ENCODE measurements around the gene METAP2. TPM values are rescaled to one million over a fixed set of nuclear protein-coding genes. Genes with fewer than 3 reads are reported as not detected.
A peak's percentile ranks its signal among the peaks of the same experiment; 100 is the strongest.

METAP2 gene
- total RNA-seq, 1 experiment from 2014 or later = 127 TPM

- intact Hi-C loops (cut with micrococcal nuclease) = no loop called here
- BruUV-seq (replicated peaks) = no TSS peak
- Histone ChIP-seq H3K9ac (ENCODE audit: low read length) (no peak overlapping the region), H3K4me3 (replicated peaks in 1 of 2; ENCODE audit: low read depth in 1 of 2, low read length in 2 of 2) (no peak overlapping the region), H3K27me3 (ENCODE audit: insufficient read depth, low read length) (no peaks in the 10 kb centered on the region), H3K36me3 (ENCODE audit: control insufficient read depth in 1 of 2, insufficient read depth in 2 of 2, low read length in 2 of 2) (no peaks in the 10 kb centered on the region), H3K4me1 (ENCODE audit: control insufficient read depth in 1 of 2, insufficient read depth in 2 of 2, low read length in 2 of 2) (no peaks in the 10 kb centered on the region), H2AFZ (ENCODE audit: low read depth, low read length, poor library complexity, severe bottlenecking) (peak overlapping the region; percentile 45), H3K27ac (ENCODE audit: low read depth, low read length) (no peak overlapping the region), H3K9me3 (ENCODE audit: control insufficient read depth in 1 of 2, insufficient read depth in 1 of 2, low read depth in 1 of 2, low read length in 2 of 2) (no peaks in the 10 kb centered on the region), H3K9me2 (ENCODE audit: insufficient read depth) (no peaks in the 10 kb centered on the region), H3K4me2 (ENCODE audit: low read length) (no peak overlapping the region), H3K79me2 (ENCODE audit: insufficient read depth, low read length) (no peaks in the 10 kb centered on the region), H4K20me1 (ENCODE audit: insufficient read depth) (no peaks in the 10 kb centered on the region)
- no peak for DNase-seq (ENCODE audit: low read depth, low spot score)
- ChIA-PET RAD21 (ENCODE audit: low non-redundant PET in 1 of 2, low total read pairs in 2 of 2, uncharacterized antibody in 2 of 2, unreplicated experiment in 2 of 2) (no interaction called here), CTCF (interaction anchor here (1.5 kb wide), 1 partner anchor 20 kb away, joined by 11 read pairs; no protein-coding TSS in a partner anchor), POLR2A (no interaction called here)
- TF ChIP-seq JUND (IDR thresholded peaks at IDR 0.05) = no peak
- no peak for TF ChIP-seq YY1 (IDR thresholded peaks at IDR 0.05; ENCODE audit: extremely low read depth, insufficient replicate concordance, low read depth, low read length)
- TF ChIP-seq CEBPB (IDR thresholded peaks at IDR 0.05; ENCODE audit: low read depth) = no peak
- no peak for TF ChIP-seq ZFX (IDR thresholded peaks at IDR 0.05)
- TF ChIP-seq, protein P1, sequence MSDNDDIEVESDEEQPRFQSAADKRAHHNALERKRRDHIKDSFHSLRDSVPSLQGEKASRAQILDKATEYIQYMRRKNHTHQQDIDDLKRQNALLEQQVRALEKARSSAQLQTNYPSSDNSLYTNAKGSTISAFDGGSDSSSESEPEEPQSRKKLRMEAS (IDR thresholded peaks at IDR 0.05) = no peak
- TF ChIP-seq, protein P2, sequence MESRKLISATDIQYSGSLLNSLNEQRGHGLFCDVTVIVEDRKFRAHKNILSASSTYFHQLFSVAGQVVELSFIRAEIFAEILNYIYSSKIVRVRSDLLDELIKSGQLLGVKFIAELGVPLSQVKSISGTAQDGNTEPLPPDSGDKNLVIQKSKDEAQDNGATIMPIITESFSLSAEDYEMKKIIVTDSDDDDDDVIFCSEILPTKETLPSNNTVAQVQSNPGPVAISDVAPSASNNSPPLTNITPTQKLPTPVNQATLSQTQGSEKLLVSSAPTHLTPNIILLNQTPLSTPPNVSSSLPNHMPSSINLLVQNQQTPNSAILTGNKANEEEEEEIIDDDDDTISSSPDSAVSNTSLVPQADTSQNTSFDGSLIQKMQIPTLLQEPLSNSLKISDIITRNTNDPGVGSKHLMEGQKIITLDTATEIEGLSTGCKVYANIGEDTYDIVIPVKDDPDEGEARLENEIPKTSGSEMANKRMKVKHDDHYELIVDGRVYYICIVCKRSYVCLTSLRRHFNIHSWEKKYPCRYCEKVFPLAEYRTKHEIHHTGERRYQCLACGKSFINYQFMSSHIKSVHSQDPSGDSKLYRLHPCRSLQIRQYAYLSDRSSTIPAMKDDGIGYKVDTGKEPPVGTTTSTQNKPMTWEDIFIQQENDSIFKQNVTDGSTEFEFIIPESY (IDR thresholded peaks at IDR 0.05; ENCODE audit: extremely low read depth, insufficient replicate concordance, low read length) = no peak
- TF ChIP-seq, protein P3, sequence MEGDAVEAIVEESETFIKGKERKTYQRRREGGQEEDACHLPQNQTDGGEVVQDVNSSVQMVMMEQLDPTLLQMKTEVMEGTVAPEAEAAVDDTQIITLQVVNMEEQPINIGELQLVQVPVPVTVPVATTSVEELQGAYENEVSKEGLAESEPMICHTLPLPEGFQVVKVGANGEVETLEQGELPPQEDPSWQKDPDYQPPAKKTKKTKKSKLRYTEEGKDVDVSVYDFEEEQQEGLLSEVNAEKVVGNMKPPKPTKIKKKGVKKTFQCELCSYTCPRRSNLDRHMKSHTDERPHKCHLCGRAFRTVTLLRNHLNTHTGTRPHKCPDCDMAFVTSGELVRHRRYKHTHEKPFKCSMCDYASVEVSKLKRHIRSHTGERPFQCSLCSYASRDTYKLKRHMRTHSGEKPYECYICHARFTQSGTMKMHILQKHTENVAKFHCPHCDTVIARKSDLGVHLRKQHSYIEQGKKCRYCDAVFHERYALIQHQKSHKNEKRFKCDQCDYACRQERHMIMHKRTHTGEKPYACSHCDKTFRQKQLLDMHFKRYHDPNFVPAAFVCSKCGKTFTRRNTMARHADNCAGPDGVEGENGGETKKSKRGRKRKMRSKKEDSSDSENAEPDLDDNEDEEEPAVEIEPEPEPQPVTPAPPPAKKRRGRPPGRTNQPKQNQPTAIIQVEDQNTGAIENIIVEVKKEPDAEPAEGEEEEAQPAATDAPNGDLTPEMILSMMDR (IDR thresholded peaks at IDR 0.05 in 2 of 3, conservative IDR thresholded peaks at IDR 0.05 in 1 of 3; ENCODE audit: borderline replicate concordance in 1 of 3, insufficient read depth in 1 of 3, low read depth in 2 of 3, low read length in 2 of 3) = no peak
- no peak for TF ChIP-seq EZH2 (IDR thresholded peaks at IDR 0.05)
- no peak for TF ChIP-seq POLR2A (IDR thresholded peaks at IDR 0.05; ENCODE audit: borderline replicate concordance, extremely low read depth, insufficient read depth, insufficient read length)
- TF ChIP-seq SIN3A (IDR thresholded peaks at IDR 0.05; ENCODE audit: low read depth) = no peak
- TF ChIP-seq FOSL1 (IDR thresholded peaks at IDR 0.05; ENCODE audit: low read depth) = no peak
- no peak for TF ChIP-seq ZNF274 (IDR thresholded peaks at IDR 0.05; ENCODE audit: low read depth, low read length)
- ATAC-seq = no peak
Observed at GRCh38 chr12:95554532-95555071, 80.7 kb downstream of the METAP2 start.

All from HCT116 (cell line).